GM21367 (cell line): ENCODE results near the gene MME.

Experiments used
- ATAC-seq: cut with Tn5 transposase; IDR thresholded peaks from one replicate; pipeline ENCODE4 v1.9.1; 2021; ENCODE audit not compliant: unreplicated experiment

Gene MME

GRCh38 chr3:155231792-155232191 lies 151.7 kb downstream of the MME start:
- peak; percentile 67 for ATAC-seq

GRCh38 chr3:155232605-155233004 lies 152.5 kb downstream of the MME start:
- ATAC-seq = no peak

GRCh38 chr3:155233213-155233612 lies 153.1 kb downstream of the MME start:
- no peak for ATAC-seq
